Measurements from ENCODE around the gene SLC43A3.
A peak's percentile ranks its signal among the peaks of the same experiment; 100 is the strongest.

The SLC43A3 gene

GRCh38 chr11:57426929-57427726 is at the start of gene SLC43A3:
TSS of gene SLC43A3 (minus strand) at chr11:57427121. CDS start at chr11:57426172, 949 bp downstream.
- no peak for TF ChIP-seq CTCF (IDR thresholded peaks at IDR 0.05; ENCODE audit: borderline replicate concordance, insufficient read depth, low read depth, low read length)
- peak within 1 kb of the TSS; percentile 85 for H3K4me3 ChIP-seq (ENCODE audit: low read depth, low read length)

- H3K4me3 ChIP-seq (ENCODE audit: low read depth, low read length): peak overlapping the region; percentile 58
- TF ChIP-seq CTCF (IDR thresholded peaks at IDR 0.05; ENCODE audit: borderline replicate concordance, insufficient read depth, low read depth, low read length): no peak
These were observed 49.3 kb upstream of the SLC43A3 start for GRCh38 chr11:57476047-57476756.

- TF ChIP-seq CTCF (IDR thresholded peaks at IDR 0.05; ENCODE audit: borderline replicate concordance, insufficient read depth, low read depth, low read length): no peak
- H3K4me3 ChIP-seq (ENCODE audit: low read depth, low read length): peak overlapping the region; percentile 58
These were observed 48.7 kb upstream of the SLC43A3 start for GRCh38 chr11:57475671-57476046.

- H3K4me3 ChIP-seq (ENCODE audit: low read depth, low read length): no peak overlapping the region
- TF ChIP-seq CTCF (IDR thresholded peaks at IDR 0.05; ENCODE audit: borderline replicate concordance, insufficient read depth, low read depth, low read length): no peak
These were observed 48.3 kb upstream of the SLC43A3 start for GRCh38 chr11:57475191-57475590.

GRCh38 chr11:57474803-57475115 is 47.8 kb upstream of the SLC43A3 start:
- H3K4me3 ChIP-seq (ENCODE audit: low read depth, low read length): no peak overlapping the region
- TF ChIP-seq CTCF (IDR thresholded peaks at IDR 0.05; ENCODE audit: borderline replicate concordance, insufficient read depth, low read depth, low read length): no peak

GRCh38 chr11:57474017-57474802 is 47.3 kb upstream of the SLC43A3 start:
- H3K4me3 ChIP-seq (ENCODE audit: low read depth, low read length): no peak overlapping the region
- TF ChIP-seq CTCF (IDR thresholded peaks at IDR 0.05; ENCODE audit: borderline replicate concordance, insufficient read depth, low read depth, low read length): no peak
